ENCODE measurements around the gene ATG101.

Gene ATG101

DNA sequence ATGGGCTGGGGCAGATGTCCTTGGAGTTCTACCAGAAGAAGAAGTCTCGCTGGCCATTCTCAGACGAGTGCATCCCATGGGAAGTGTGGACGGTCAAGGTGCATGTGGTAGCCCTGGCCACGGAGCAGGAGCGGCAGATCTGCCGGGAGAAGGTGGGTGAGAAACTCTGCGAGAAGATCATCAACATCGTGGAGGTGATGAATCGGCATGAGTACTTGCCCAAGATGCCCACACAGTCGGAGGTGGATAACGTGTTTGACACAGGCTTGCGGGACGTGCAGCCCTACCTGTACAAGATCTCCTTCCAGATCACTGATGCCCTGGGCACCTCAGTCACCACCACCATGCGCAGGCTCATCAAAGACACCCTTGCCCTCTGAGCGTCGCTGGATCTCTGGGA is 7.0 kb downstream of the ATG101 start:
- FAIRE-seq, result no peak
- no peak for DNase-seq (ENCODE audit: insufficient read length, low spot score)

DNA sequence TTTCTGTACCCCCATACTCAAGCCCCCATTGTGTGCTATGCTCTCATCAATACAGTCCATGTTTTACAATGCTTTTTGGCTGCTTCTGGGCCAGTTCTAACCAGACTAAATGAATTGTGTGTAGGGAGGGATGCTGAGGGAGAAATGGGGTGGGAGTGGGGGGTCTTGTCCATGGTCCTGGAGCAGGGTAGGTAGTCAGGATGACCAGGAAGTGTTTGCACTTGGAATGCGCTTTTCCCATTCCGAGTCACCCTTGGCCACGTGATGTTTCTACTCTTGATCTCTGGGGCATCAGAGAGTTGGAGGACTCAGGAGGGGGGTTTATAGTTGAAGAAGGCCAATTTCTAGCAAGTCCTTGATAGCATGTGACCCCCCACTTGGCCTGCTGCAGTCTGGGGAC is 8.5 kb downstream of the ATG101 start:
- DNase-seq (ENCODE audit: insufficient read length, low spot score), result no peak
- FAIRE-seq, result no peak

DNA sequence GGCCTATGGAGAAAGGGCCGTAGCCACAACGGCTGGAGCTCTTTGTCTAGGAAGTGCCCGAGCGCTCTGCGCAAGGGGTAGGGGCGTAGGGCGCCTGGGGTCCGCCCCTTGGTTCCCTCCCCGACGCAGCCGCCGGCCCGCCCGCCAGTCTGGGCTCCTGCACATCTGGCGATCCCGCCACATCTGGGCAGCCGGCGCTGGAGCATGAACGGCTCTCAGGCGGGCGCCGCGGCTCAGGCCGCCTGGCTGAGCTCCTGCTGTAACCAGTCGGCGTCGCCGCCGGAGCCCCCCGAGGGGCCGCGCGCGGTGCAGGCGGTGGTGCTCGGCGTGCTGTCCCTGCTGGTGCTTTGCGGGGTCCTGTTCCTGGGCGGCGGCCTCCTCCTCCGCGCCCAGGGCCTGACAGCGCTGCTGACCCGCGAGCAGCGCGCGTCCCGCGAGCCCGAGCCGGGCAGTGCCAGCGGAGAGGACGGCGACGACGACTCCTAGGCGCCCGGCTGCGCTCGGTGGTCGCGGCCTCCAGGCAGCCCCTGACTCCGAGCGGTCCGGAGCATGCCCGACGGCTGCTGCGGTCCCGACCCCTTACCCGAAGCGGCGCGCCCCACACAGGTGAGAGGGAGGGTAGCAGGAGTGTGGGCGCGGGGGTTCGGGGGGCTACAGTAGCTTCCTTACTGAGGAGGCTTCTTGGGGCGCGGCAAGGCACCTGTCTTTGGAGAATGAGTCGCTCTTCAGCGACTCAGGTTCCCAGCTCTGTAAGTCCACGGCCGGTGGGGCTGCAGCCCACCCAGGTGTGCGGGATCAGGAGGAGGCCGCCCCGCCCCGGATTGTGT is 10.0 kb downstream of the ATG101 start, which contains the start of gene SMIM41:
Gene SMIM41 (plus strand): TSS at position 129 of the 827 bp plus-strand sequence. CDS start 76 bp downstream, at position 205.
- DNase-seq (ENCODE audit: insufficient read length, low spot score), result no peak
- no peak for FAIRE-seq

DNA sequence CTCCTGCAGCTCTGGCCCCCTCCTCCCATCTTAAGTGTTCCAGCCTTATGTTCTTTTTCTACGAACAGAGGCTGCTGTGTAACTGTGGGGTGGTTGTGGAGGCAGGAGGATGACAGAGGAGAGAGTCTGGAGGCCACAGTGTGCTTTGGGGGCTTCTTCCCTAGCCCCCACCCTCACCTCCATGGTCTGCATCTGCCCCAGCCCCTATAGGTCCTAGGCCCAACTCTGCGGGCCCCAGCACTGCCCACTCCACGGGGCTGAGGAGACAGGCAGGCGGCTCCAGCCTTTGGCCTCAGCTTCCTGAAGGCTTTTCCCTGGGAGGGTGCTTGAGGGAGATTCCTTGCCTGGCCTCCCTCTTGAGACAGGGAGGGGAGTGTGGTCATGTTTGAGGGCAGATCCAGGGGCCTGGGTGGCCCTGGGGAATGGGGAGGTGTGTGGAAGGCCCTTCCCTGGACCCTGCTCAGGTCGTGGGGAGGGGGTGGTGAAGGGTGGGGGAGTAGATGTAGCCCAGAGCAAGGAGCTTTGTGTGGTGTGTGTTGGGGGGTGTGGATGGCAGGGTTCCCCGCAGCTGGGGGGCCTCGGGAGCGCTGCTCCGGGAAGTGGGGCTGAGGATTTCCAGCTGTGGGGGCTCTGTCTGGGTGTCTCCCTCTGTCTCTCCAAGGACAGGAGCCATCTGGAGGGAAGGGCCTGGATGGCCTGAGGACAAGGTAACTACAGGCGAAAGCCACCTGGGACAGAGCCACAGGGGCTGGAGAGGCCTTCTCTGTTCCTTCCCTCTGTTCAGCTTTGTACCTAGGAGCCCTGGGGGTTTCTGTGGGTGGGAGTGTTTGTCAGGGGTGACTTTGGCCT is 10.8 kb downstream of the ATG101 start:
- peak; percentile 18 for FAIRE-seq
- no peak for DNase-seq (ENCODE audit: insufficient read length, low spot score)

DNA sequence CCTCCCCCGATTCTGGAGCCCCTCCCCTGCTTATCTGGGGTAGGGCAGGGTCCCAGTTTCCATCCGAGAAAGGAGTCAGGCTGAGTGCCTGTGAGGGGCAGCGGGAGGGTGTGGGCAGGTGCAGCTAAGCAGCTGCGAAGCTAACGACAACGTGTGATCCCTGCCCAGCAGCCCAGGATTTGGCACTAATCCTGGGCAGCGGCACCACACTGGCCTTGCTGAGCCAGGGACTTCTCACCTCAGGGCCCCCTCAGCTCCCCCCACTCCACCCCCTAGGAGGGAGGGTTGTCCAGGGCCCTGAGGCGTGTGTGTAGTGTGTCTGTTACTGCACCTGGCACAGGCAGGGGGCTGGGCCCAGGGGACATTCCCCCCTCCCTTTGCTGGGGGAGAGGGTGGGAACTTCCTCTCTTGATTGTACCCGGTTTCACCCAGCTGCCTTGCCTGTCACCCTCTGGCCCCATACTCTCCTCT is 11.5 kb downstream of the ATG101 start:
- DNase-seq (ENCODE audit: insufficient read length, low spot score) (peak; percentile 87), FAIRE-seq (peak; percentile 83)

DNA sequence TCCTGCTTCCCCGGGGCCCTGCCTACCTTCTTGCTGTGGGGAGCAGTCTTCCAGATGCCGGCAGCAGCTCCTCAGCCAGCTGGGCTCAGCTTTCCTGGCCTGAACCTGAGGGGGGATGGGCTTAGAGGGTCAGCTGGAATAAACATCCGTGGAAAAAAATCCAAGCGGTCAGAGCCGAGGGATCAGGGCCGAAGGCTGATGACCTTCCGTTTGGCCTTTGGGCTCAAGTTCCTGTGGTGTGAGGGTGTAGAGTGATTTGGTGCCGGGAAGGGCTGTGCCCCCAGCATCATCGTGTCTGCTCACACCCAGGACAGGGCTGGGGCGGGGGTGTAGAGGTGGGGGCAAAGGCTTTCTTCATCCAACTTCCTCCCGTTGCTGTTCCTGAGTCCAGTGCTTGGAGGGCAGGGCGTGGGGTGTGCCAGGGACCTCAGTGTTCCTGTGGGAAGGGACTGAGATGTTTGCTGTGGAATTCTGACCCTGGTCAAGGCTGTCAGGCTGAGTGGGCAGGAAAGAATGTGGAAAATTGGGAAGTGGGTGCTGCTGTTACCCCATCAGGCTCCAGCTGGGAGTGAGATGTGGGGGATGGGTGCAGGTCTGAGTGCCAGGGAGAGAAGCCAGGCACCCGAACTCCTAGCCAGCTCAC is 12.4 kb downstream of the ATG101 start:
- DNase-seq (ENCODE audit: insufficient read length, low spot score) (no peak), FAIRE-seq (no peak)

DNA sequence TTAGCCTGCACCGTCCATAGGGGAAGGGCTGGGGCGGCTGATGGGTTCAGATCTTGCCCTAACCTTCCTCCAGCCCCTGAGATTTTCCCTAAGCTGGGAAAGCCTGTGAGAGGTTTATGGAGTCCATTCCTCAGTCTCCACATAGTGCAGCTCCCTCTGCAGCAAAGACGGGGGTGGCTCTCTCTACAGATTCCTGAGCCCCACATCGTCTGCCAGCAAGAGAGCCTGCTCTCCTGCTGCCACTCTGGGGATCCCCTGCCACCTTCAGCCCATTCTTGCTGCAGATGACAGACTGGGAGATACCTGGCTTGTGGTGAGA is 12.8 kb downstream of the ATG101 start:
- no peak for FAIRE-seq
- DNase-seq (ENCODE audit: insufficient read length, low spot score), result no peak

DNA sequence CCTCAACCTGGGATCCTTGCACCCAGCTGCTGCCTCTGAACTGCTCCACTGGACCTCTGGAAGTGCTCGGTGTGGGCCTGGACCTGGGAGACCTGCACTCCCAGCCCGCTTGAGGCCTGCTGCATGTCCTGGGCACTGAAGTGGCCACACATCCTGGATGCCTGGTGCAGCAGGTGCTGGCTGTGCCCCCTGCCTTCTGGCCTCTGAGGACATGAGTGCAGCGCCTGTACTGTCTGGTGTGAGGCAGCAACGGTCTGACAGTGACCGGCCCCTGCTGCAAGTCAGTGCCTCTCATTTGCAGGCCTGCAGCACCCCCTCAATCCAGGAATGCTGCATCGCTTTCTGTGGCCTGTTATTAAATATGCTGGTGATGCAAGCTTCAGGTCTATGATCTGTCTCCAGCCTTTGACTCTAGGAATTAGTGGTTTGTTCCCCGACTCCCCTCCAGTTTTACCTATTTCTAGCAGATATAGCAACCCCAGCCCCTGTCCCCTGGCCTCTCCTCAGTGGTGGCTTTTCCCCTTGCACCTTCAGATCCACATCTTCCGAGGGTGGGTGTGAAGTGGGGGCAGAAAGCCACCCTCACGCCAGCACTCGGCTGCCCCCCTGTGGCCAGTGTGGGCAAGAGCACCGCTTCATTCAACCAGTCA is 13.3 kb downstream of the ATG101 start:
- DNase-seq (ENCODE audit: insufficient read length, low spot score) (peak; percentile 88), FAIRE-seq (peak; percentile 88)

DNA sequence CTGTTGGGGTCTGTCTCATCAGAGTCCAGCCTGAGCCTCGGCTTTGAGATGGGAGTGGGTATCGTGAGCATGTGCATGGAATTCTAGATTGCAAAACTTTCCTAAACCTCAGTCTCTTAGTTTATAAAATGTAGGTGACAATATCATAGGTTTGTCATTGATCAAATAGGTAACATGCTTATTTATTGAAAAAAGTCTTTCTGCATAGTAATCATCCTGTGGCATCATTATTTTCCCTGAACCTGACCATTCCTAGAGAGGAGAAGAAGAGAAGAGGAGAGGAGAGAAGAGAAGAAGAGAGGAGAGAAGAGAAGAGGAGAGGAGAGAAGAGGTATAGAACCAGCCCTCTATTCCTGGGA is 13.8 kb downstream of the ATG101 start:
- FAIRE-seq (no peak), DNase-seq (ENCODE audit: insufficient read length, low spot score) (no peak)

DNA sequence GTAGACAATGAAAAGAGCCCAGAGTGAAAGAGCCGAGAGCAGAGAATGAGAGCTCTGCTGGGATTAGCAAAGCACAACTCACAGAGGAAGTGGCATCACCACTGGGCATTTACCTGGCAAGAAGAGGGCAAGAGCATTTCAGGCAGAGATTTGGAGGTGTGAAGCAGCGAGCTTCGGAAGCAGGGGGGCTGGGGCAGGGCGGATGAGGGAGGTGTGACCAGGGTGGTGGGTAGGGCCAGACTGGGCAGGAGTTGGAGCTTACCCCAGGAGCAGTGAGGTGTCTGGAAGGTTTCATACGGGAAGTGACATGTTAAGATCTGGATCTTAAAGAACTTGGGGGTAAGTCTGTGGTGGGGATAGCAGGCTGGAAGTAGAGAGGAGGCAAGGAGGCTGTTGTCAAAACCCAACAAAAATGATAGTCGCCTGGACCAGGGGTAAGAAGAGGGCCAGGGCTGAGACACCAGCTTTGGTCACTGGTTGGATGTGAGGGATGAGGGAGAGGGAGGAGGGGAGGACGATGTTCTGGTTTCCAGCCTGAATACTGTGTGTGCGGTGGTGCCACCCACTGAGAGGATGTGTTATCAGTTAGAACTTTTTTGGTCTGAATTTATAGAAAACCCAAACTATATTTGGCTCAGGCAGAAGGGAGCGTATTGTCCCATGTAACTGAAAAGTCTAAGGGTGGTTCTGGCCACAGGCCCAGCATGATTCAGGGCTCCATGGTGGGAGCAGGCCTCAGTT is 14.9 kb downstream of the ATG101 start:
- DNase-seq (ENCODE audit: insufficient read length, low spot score) (no peak), FAIRE-seq (no peak)

DNA sequence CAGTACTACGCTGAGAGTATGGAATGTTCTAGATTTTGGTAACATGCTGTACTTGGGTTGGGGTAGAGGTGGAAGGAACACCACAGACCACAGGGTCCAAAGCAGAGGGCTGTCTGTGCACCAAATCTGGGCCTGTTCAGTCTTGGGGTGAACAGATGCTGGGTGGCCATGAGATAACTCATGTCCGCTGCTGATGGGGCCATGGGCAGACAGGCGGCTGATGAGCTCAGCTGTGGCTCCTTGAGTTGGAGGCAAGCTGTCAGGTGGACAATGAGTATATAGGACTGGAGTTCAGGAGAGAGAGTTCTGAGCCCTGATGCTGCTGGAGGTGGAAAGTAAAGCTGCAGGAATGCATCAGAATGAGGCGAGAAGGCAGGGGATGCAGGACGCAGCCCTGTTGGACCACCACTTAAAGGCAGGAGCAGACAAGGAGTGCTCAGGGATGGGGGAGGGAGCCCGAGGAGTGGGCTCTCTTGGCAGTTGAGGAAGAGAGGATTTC is 16.0 kb downstream of the ATG101 start:
- FAIRE-seq (no peak), DNase-seq (ENCODE audit: insufficient read length, low spot score) (no peak)

DNA sequence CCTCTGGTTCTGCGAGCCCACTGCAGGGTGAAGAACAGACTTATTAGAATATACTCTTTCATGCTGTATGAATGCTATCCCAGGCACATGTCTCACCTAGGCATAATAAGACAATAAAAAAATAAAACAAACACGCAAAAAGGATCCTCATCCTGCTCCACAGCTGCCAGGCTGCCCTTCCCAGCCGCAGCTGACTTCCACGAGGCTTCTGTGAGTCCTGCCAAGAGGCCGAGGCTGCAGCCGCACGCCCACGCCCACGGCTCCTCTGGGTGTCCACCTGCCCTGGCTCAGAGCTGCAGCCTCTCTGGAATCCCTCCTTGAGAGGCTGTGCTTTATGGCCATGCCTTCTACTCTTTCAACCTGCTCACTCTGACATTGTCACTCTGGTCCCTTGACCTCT is 16.6 kb downstream of the ATG101 start:
- no peak for DNase-seq (ENCODE audit: insufficient read length, low spot score)
- no peak for FAIRE-seq

DNA sequence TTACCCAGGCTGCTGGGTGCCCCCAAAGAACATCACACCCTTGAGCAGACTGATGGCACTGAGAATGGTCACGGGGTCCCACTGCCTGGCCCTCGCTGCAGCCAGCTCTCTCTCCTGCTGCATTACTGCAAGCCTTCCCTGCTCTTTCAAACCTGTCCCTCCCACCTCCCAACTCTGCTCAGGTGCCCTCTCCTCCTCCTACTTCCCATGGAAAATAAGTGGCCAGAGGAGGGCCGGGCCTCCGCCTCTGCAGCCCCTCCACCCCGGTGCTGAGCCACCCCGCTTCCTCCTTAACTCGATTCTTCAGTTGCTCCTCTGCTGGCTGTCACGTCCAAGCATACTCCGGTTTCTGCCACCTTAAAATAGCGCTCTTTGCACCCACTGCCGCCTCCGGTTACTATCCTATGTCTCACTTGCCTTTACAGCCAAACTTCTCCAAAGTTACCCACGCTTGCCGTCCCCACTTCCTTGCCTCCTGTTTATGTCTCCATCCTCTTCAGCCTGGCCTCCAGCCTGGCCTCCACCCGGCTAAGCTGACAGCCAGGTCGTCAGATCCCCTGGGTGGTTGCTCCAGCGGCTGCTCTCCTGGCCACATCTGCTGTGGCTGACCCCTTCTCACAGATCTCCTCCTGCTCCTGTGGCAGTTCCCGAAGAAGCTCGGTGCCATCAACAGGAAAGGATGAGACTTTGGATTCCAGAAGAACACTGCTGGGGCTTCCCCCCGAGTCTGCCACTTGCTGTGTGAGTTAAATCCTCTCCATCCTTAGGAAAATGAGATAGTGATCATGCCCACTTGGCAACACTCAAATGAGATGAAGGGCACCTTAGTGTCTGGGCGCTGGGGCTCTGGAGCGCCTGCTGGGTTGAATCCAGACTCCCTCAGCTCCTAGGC is 17.4 kb downstream of the ATG101 start:
- no peak for FAIRE-seq

DNA sequence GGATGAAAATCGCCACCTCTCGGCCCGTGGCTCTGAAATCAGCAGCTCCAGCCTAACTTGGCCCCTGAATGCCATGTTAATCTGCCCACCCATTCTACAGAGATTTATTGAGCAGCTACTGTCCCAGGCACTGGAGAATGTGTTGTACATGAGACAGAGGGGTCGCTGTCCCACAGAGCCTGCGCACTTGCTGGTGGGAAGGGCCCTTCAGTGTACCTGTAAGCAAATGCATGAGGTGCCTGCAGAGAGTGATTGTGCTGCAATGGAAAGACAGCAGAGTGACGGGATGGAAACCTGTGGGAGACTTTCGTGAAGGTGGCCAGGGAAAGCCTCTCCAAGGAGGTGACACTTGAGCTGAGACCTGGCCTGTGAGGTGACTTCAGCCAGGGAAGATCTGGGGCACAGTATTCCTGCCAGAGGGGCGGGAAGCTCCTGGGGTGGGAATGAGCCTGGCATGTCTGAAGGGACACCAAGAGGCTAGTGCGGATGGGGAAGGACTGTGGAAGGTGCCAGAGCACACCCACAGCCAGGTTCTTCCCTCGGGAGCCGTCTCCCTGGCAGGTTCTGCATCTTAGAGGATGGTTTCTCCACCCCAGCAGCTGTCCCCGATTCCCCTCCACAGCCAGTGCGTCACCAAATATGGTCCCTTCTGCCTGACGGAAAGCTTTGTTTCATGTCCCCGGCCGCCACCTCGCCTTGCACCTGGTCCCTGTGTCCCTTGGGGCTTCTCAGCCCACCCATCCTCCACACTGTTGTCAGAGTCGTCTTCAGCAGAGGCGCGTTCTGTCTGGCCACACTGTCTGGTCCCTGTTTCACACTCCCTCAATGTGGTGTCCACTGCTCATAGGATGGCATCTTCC is 18.4 kb downstream of the ATG101 start:
- DNase-seq (ENCODE audit: insufficient read length, low spot score) (peak; percentile 74), FAIRE-seq (peak; percentile 71)

More for the DNA sequence above, 17.4 kb downstream of the ATG101 start:
- DNase-seq (ENCODE audit: insufficient read length, low spot score), result no peak

DNA sequence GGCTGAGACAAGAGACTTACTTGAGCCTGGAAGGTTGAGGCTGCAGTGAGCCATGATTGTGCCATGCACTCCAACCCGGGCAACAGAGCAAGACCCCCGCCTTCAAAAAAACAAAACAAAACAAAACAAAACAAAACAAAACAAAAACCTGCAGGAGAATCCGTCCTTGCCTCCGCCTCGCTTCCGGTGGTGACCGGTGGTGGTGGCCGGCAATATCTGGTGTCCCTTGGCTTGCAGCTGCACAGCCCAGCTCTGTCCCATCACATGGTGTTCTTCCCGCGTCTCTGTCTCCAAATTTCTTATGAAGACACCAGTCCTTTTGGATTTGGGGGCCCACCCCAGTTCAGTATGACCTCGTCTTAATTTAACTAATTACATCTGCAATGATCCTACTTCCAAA is 19.7 kb downstream of the ATG101 start:
- FAIRE-seq, result no peak
- no peak for DNase-seq (ENCODE audit: insufficient read length, low spot score)

DNA sequence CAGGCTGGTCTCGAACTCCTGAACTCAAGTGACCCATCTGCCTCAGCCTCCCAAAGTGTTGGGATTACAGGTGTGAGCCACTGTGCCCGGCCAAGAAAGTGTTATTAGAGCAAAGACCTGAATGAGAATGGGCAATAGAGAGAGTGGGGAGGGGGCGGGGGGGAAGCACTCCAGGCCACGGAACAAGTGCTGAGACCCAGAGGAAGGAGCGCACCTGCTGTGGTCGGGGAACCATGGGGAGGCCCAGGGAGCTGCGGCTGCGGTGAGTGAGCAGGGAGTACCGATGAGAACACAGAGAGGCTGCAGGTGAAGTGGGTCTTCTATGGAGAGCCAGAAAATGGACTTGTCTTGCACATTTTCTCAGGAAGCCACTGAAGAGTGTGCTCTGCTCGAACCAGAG is 20.5 kb downstream of the ATG101 start:
- no peak for FAIRE-seq
- no peak for DNase-seq (ENCODE audit: insufficient read length, low spot score)

DNA sequence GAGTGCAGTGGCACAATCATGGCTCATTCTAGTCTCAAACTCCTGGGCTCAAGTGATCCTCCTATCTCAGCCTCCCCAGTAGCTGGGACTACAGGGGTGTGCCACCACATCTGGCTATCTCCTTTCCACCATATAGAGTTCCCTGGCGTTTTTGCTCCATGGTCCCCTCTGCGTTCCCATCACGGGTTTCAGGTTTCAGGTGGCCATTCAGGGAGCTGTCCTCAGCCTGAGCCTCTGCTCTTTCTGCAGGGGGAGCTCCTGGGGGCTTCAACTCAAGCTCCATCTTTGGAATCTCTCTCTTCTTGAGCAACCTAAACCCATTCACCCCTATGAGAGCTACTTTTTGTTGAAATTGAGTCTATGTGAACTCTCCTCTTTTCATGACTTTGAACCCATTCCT is 21.3 kb downstream of the ATG101 start:
- FAIRE-seq (no peak), DNase-seq (ENCODE audit: insufficient read length, low spot score) (no peak)

DNA sequence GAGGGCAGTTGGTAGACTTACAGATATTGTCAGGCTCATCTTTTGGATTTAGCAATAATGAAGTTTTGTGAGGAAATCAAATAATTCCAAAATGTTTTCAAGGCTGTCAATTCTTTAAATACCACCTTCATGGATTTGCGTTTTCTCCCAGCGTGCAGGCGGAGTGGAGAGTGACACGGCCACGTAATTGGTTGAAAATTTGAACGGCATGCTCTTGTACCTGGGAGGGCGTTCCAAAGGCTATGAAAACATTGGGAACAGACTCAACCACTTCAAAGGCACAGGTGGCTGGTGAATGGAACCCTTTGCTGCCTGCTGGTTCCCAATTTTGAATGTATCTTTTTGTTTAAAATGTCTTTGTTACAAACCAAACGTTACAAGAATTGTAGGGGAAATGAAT is 22.1 kb downstream of the ATG101 start:
- DNase-seq (ENCODE audit: insufficient read length, low spot score), result no peak
- no peak for FAIRE-seq
